ENCODE data around the gene ARRDC2. TPM values are rescaled to one million over a fixed set of nuclear protein-coding genes. Genes with fewer than 3 reads are reported as not detected.

The ARRDC2 gene
- 7.3 and 13.1 TPM in 2 replicates for total RNA-seq

GRCh38 chr19:18007917-18008673, at the start of gene ARRDC2:
Gene ARRDC2, plus strand, starts transcription at chr19:18008170. Its CDS starts 141 bp downstream, at chr19:18008311.

GRCh38 chr19:17966550-17967256, 41.3 kb upstream of the ARRDC2 start, which contains the start of gene KCNN1:
Gene KCNN1, plus strand, starts transcription at chr19:17967107. Its CDS starts 6,782 bp downstream, at chr19:17973889.

Small RNAs within 50 kb of the gene (small RNA-seq; reads per million reads assigned to genes)
- gene RNA5SP468, result not detected

Other genes starting within 250 kb of the ARRDC2 start
- gene B3GNT3, start 213.0 kb upstream of the ARRDC2 start, total RNA-seq, result not detected in 2 replicates
- gene INSL3, start 186.7 kb upstream of the ARRDC2 start, total RNA-seq, result not detected in 2 replicates
- 0.78 and 2.2 TPM in 2 replicates for gene JAK3, start 160.2 kb upstream of the ARRDC2 start, total RNA-seq
- gene RPL18A, start 148.3 kb upstream of the ARRDC2 start, total RNA-seq, result 931 and 1,160 TPM in 2 replicates
- not detected in 2 replicates for gene SLC5A5, start 136.2 kb upstream of the ARRDC2 start, total RNA-seq
- 28.7 and 30.5 TPM in 2 replicates for gene CCDC124, start 75.2 kb upstream of the ARRDC2 start, total RNA-seq
- gene KCNN1, start 41.1 kb upstream of the ARRDC2 start, total RNA-seq, result not detected in 2 replicates
- gene IL12RB1, start 78.8 kb downstream of the ARRDC2 start, total RNA-seq, result under 0.01 TPM in 1 of 2 replicates, not detected in the other
- gene MAST3, start 89.6 kb downstream of the ARRDC2 start, total RNA-seq, result 1.8 and 2.5 TPM in 2 replicates
- gene PIK3R2, start 145.0 kb downstream of the ARRDC2 start, total RNA-seq, result 20.2 and 25.0 TPM in 2 replicates
- gene IFI30, start 165.6 kb downstream of the ARRDC2 start, total RNA-seq, result 29.1 and 30.9 TPM in 2 replicates
- gene MPV17L2, start 185.0 kb downstream of the ARRDC2 start, total RNA-seq, result 8.1 and 10.9 TPM in 2 replicates
- gene RAB3A, start 195.9 kb downstream of the ARRDC2 start, total RNA-seq, result 1.1 and 1.2 TPM in 2 replicates
- gene PDE4C, start 218.3 kb downstream of the ARRDC2 start, total RNA-seq, result 0.20 TPM in 1 of 2 replicates, not detected in the other